GM19238 (cell line): ENCODE results near the gene C5AR1.
A peak's percentile ranks its signal among the peaks of the same experiment; 100 is the strongest.
"Not testable (repeated sequence)": the region's sequence is repeated elsewhere in the genome, so short reads cannot be mapped to it uniquely, and the experiment has no call there.

Source experiments
- DNase-seq: peaks from one replicate; pipeline ENCODE4 v3.0.0; 2011; ENCODE audit warnings: low spot score; ENCODE audit not compliant: insufficient read length

Gene C5AR1

DNA sequence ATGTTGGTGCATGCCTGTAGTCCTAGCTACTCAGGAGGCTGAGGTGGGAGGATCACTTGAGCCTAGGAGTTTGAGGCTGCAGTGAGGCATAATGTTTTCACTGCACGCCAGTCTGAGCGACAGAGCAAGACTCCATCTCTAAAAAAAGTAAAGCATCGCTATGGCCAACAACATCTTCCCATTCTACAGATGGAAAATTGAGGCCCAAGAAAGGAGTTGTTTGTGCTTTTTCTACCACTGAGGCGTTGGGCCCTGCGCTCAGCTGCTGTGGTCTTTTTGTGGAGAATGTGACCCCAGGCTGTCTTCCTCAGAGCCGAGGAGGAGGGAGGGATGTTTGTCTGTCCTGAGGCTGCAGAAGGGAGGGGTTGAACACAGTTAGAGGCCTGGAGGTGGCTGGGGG is 21.8 kb downstream of the C5AR1 start:
- no peak for DNase-seq

GRCh38 chr19:47331931-47332547 is 22.4 kb downstream of the C5AR1 start, which contains the start of gene C5AR2:
Gene C5AR2, plus strand, starts transcription at chr19:47332175. Its CDS starts 8,625 bp downstream, at chr19:47340800.
- DNase-seq, result no peak

- not testable (repeated sequence) for DNase-seq
Measured at GRCh38 chr19:47336765-47337718, 27.4 kb downstream of the C5AR1 start.

GRCh38 chr19:47339196-47339880 is 29.7 kb downstream of the C5AR1 start:
- no peak for DNase-seq

DNA sequence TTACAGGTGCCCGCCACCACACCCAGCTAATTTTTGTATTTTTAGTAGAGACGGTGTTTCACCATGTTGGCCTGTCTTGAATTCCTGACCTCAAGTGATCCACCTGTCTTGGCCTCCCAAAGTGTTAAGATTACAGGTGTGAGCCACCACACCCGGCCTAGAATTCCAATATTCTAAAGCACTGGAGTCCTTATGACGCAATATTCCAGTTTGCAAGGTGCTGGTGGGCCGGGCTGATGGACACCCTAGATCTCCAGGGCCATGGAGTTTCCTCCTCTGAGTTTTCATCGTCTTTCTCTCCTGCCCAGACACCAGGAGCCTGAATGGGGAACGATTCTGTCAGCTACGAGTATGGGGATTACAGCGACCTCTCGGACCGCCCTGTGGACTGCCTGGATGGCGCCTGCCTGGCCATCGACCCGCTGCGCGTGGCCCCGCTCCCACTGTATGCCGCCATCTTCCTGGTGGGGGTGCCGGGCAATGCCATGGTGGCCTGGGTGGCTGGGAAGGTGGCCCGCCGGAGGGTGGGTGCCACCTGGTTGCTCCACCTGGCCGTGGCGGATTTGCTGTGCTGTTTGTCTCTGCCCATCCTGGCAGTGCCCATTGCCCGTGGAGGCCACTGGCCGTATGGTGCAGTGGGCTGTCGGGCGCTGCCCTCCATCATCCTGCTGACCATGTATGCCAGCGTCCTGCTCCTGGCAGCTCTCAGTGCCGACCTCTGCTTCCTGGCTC is 31.0 kb downstream of the C5AR1 start:
- no peak for DNase-seq

DNA sequence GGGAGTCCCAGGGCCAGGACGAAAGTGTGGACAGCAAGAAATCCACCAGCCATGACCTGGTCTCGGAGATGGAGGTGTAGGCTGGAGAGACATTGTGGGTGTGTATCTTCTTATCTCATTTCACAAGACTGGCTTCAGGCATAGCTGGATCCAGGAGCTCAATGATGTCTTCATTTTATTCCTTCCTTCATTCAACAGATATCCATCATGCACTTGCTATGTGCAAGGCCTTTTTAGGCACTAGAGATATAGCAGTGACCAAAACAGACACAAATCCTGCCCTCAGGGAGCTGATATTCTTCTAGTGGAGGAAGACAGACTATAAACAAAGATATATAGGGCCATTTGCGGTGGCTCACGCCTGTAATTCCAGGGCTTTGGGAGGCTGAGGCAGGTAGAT is 32.1 kb downstream of the C5AR1 start:
- no peak for DNase-seq

- no peak for DNase-seq
Measured at GRCh38 chr19:47343194-47343802, 33.6 kb downstream of the C5AR1 start.

DNA sequence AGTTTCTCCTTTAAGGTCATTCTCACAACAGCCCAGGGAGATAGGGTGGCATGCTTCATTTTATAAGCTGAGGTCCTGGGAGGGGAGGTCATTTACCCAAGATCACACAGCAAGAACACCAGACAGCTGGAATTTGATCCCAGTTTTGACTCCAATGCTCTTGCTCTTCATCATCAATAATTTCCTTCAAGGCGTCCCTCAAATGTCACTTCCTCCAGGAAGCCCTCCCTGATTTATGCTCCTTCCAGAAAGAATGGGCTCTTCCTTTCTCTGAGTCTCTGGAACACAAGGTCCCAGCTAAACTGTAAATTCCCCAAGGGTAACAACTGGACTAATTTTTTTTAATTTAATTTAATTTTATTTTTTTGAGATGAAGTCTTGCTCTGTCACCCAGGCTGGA is 34.8 kb downstream of the C5AR1 start:
- DNase-seq, result no peak

DNA sequence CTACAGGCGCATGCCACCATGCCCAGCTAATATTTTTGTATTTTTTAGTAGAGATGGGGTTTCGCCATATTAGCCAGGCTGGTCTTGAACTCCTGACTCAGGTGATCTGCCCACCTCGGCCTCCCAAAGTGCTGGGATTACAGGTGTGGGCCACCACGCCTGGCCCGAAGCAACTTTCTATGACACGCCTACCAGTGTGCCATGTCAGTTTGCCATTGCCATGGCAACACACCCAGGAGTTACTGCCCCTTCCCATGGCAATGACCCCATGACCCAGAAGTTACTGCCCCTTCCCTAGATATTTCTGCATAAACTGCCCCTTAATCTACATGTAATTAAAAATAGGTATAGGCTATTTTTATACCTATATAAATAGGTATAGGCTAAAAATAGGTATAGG is 36.4 kb downstream of the C5AR1 start:
- DNase-seq, result not testable (repeated sequence)

DNA sequence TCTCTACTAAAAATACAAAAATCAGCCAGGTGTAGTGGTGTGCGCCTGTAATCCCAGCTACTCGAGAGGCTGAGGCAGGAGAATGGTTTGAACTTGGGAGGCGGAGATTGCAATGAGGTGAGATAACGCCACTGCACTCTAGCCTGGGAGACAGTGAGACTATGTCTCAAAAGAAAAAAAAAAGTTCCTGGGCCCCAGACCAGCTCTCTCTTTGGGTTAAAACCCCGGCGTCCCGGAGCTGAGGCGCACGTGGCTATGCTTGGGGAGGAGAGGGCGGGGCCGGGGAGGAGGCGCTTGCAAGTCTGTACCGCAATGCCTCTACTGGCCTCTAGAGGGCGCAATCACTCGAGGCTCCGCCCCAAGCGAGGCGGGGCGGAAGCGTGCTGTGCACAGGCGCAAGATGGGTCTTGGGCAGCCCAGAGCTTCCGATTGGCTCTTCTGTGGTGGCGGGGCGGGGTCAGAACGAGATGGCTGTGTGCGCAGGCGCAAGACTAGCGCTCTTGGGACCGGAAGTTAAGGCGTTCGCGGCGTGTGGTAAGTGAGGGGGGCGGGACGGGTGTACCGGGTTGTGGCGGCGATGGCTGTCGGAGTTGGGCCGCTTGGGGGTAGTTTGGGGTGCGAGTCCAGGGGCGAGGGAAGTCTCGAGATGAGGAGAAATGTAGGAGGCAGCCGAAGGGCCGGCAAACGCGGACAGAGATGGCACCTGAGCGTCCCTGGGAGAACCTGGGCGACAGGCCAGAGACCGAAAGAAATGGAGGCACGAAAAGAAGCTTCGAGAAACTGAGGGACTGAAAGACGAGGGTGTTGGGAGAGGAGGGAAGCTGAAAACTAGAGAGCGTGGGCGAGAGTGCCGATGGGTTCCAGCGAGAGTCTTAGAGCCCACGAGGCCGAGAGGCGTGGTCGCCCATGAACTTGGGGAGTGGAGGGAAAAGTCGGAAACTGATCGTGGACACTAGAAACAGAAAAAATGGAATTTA is 39.4 kb downstream of the C5AR1 start, which contains the start of gene DHX34:
TSS of gene DHX34 (plus strand) at position 497 of the 977 bp plus-strand sequence. CDS start 3,716 bp downstream, outside the sequence.
- peak; percentile 99 for DNase-seq

- DNase-seq, result no peak
Measured at GRCh38 chr19:47350630-47351029, 41.0 kb downstream of the C5AR1 start.

DNA sequence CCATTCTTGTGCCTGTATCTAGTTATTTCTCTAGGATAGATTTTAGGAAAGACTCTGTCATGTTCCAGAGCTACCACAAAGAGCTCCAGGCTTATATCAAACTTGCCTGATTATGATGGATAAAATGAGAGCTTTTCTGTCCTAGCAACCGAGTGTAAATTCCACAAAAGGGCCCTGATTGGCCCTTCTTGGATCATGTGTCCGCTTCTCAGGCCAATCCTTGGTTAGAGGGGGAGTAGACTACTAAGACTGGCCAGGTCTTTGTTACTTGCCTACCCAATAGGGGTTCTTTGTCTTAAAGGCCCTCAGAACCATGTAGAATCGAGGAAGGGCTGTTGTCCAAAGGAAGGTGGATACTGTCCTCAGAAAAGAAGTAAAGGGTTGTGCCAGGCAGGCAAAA is 41.9 kb downstream of the C5AR1 start:
- DNase-seq, result no peak

- DNase-seq, result no peak
Measured at GRCh38 chr19:47352095-47352494, 42.4 kb downstream of the C5AR1 start.

- DNase-seq, result no peak
Measured at GRCh38 chr19:47353307-47353712, 43.6 kb downstream of the C5AR1 start.

GRCh38 chr19:47356900-47357299 is 47.2 kb downstream of the C5AR1 start:
- DNase-seq, result no peak

- no peak for DNase-seq
Measured at GRCh38 chr19:47357788-47358680, 48.4 kb downstream of the C5AR1 start.

DNA sequence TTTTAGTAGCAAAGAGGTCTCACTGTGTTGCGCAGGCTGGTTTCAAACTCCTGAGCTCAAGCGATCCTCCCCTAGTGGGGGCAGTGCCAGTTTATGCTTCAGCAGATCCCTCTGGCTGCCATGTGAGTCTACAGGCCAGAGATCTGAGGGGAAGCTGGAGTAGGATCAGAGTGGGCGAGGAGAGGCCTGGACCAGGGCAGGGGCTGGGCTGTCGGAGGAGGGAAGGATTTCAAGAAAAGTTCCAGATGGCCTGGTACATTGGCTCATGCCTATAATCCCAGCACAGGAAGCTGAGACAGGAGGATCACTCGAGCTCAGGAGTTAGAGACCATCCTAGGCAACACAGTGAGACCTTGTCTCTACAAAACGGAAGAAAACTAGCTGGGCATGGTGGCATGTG is 49.3 kb downstream of the C5AR1 start:
- no peak for DNase-seq

DNA sequence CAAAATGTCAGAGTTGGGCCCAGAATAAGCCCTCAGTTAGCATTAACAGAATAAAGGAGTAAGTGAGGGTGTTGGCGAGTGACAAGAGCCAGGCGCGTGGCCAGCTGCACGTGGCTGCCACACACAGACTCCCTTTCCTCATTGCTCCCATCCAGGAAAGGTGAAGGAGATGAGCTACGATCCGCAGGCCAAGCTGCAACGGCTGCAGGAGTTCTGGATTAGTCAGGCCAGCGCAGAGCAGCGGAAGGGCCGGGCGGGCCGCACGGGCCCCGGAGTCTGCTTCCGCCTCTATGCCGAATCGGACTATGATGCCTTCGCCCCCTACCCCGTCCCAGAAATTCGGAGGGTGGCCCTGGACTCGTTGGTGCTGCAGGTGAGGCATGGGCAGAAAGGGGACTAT is 52.7 kb downstream of the C5AR1 start:
- no peak for DNase-seq
